Suprapubic skin (tissue), 4 donors: Measurements from ENCODE around the gene CELSR2.

ENCODE experiments used
- CTCF ChIP-seq, 2 donors: fragments of 200-600 bp in 1 of 2; fragments of 450-650 bp in 1 of 2; sonication (generic) in 1 of 2; IDR thresholded peaks; one replicate each; pipeline ENCODE4 v1.5.1; 2016 to 2019; ENCODE audit warnings: antibody characterized with exemption in 2 of 2, mild to moderate bottlenecking in 1 of 2, moderate library complexity in 1 of 2
- EP300 ChIP-seq: sonication (generic); formaldehyde crosslinking; IDR thresholded peaks from one replicate; pipeline ENCODE4 v1.6.1; 2017; ENCODE audit warnings: antibody characterized with exemption
- POLR2AphosphoS5 ChIP-seq, 3 donors: sonication (generic); formaldehyde crosslinking; IDR thresholded peaks; one replicate each; pipeline ENCODE4 v1.6.1; 2017; ENCODE audit warnings: antibody characterized with exemption in 3 of 3

GRCh38 chr1:109292364-109292763 lies 43.0 kb downstream of the CELSR2 start:
- TF ChIP-seq CTCF (IDR thresholded peaks at IDR 0.05) (no peak), POLR2AphosphoS5 (IDR thresholded peaks at IDR 0.05) (no peak), EP300 (no peak)
